OCI-LY7 (cell line): Measurements from ENCODE around the gene SLC35E1.

Experiments
- EZH2phosphoT487 ChIP-seq: fragments of 200-600 bp; sonication (generic); IDR thresholded peaks from 2 replicates; pipeline ENCODE4 v1.6.1; 2018; ENCODE audit warnings: low read depth, borderline replicate concordance, mild to moderate bottlenecking, mixed run types, antibody characterized with exemption, low read length, moderate library complexity, mixed read lengths
- TF ChIP-seq, protein P1 (sequence below): fragments of 200-600 bp; sonication (generic); conservative IDR thresholded peaks from 2 replicates; pipeline ENCODE4 v1.5.1; 2014; ENCODE audit warnings: mild to moderate bottlenecking, antibody characterized with exemption, low read length, moderate library complexity, mixed read lengths

DNA sequence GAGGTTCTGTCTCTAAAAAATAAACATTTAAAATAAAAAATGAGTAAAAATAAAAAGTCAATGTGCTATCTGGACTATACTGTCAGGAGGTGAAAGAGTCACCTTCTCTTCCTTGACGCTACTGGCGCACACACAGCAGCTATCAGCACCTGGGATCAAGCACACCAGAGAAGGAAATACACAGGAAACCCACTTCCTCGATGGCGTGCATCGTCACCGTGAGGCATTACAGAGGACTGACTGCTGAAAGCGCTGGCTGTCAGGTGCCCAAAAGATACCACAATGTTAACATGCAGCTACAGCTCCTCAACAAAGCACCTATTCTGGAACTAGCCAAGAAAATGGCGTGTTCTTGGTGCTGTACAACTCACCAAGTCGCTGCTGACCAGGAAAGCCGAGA lies 6.1 kb downstream of the SLC35E1 start:
- TF ChIP-seq, protein P1, sequence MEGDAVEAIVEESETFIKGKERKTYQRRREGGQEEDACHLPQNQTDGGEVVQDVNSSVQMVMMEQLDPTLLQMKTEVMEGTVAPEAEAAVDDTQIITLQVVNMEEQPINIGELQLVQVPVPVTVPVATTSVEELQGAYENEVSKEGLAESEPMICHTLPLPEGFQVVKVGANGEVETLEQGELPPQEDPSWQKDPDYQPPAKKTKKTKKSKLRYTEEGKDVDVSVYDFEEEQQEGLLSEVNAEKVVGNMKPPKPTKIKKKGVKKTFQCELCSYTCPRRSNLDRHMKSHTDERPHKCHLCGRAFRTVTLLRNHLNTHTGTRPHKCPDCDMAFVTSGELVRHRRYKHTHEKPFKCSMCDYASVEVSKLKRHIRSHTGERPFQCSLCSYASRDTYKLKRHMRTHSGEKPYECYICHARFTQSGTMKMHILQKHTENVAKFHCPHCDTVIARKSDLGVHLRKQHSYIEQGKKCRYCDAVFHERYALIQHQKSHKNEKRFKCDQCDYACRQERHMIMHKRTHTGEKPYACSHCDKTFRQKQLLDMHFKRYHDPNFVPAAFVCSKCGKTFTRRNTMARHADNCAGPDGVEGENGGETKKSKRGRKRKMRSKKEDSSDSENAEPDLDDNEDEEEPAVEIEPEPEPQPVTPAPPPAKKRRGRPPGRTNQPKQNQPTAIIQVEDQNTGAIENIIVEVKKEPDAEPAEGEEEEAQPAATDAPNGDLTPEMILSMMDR = no peak
- TF ChIP-seq EZH2phosphoT487 = no peak
